ENCODE data around the gene RAD51D.
"Not testable (repeated sequence)": the region's sequence is repeated elsewhere in the genome, so short reads cannot be mapped to it uniquely, and the experiment has no call there.

RAD51D gene

GRCh38 chr17:35141681-35142466 lies 22.2 kb upstream of the RAD51D start, which contains the start of gene NLE1:
TSS of gene NLE1 (minus strand) at chr17:35142303. CDS start at chr17:35142275, 28 bp downstream.
- DNase-seq (ENCODE audit: low read depth in 2 of 2): peak; percentile 40 to 57

GRCh38 chr17:35138218-35138617 lies 18.6 kb upstream of the RAD51D start:
- no peak for DNase-seq (ENCODE audit: low read depth in 2 of 2)

GRCh38 chr17:35135322-35135721 lies 15.7 kb upstream of the RAD51D start:
- no peak for DNase-seq (ENCODE audit: low read depth in 2 of 2)

GRCh38 chr17:35132816-35133550 lies 13.3 kb upstream of the RAD51D start:
- DNase-seq (ENCODE audit: low read depth in 2 of 2): no peak

GRCh38 chr17:35132099-35132498 lies 12.4 kb upstream of the RAD51D start:
- DNase-seq (ENCODE audit: low read depth in 2 of 2): no peak

GRCh38 chr17:35130392-35130791 lies 10.7 kb upstream of the RAD51D start:
- no peak for DNase-seq (ENCODE audit: low read depth in 2 of 2)

- no peak for DNase-seq (ENCODE audit: low read depth in 2 of 2)
These were observed 10.3 kb upstream of the RAD51D start for GRCh38 chr17:35129973-35130351.

- no peak for DNase-seq (ENCODE audit: low read depth in 2 of 2)
These were observed 9.7 kb upstream of the RAD51D start for GRCh38 chr17:35129154-35129972.

GRCh38 chr17:35127751-35128514 lies 8.3 kb upstream of the RAD51D start:
- peak; percentile 47 to 57 for DNase-seq (ENCODE audit: low read depth in 2 of 2)

GRCh38 chr17:35121315-35121714 lies 1.7 kb upstream of the RAD51D start, which contains the start of gene FNDC8:
TSS of gene FNDC8 (plus strand) at chr17:35121615. CDS start at chr17:35121694, 79 bp downstream.
- DNase-seq (ENCODE audit: low read depth in 2 of 2): no peak

GRCh38 chr17:35117984-35118383 lies 1.7 kb downstream of the RAD51D start:
- DNase-seq (ENCODE audit: low read depth in 2 of 2): no peak

GRCh38 chr17:35116845-35117244 lies 2.8 kb downstream of the RAD51D start:
- no peak for DNase-seq (ENCODE audit: low read depth in 2 of 2)

- not testable (repeated sequence) for DNase-seq (ENCODE audit: low read depth in 2 of 2)
These were observed 8.9 kb downstream of the RAD51D start for GRCh38 chr17:35110791-35111190.

GRCh38 chr17:35104844-35105450 lies 14.7 kb downstream of the RAD51D start:
- DNase-seq (ENCODE audit: low read depth in 2 of 2): no peak

GRCh38 chr17:35103271-35103670 lies 16.4 kb downstream of the RAD51D start:
- no peak for DNase-seq (ENCODE audit: low read depth in 2 of 2)

GRCh38 chr17:35101725-35102124 lies 17.9 kb downstream of the RAD51D start:
- no peak for DNase-seq (ENCODE audit: low read depth in 2 of 2)

- DNase-seq (ENCODE audit: low read depth in 2 of 2): no peak
These were observed 18.6 kb downstream of the RAD51D start for GRCh38 chr17:35101036-35101435.

- DNase-seq (ENCODE audit: low read depth in 2 of 2): no peak
These were observed 19.8 kb downstream of the RAD51D start for GRCh38 chr17:35099908-35100307.

- DNase-seq (ENCODE audit: low read depth in 2 of 2): no peak
These were observed 21.9 kb downstream of the RAD51D start for GRCh38 chr17:35097776-35098175.

- DNase-seq (ENCODE audit: low read depth in 2 of 2): no peak
These were observed 23.9 kb downstream of the RAD51D start for GRCh38 chr17:35095741-35096140.

- peak in 1 of 2 experiments; percentile 44 for DNase-seq (ENCODE audit: low read depth in 2 of 2)
These were observed 24.8 kb downstream of the RAD51D start for GRCh38 chr17:35094902-35095301.
